HG03097 (cell line): ENCODE results near the gene SLC6A2.

Experiments
- ATAC-seq: cut with Tn5 transposase; IDR thresholded peaks from one replicate; pipeline ENCODE4 v1.9.1; 2021; ENCODE audit not compliant: unreplicated experiment, low FRiP score

Gene SLC6A2

DNA sequence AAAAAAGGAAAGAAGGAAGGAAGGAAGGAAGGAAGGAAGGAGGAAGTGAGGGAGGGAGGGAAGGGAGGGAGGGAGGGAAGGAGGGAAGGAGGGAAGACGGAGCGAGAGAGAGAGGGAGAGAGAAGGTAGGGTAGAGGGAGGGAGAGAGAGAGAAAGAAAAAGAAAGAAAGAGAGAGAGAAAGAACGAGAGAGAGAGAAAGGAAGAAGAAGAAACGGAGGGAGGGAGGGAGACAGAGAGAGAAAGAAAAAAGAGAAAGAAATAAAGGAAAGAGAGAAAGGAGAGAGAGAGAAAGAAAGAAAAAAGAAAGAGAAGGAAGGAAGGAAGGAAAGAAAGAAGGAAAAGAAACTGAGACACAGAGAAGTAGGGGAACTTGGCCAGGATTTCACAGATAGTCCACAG lies 8.4 kb upstream of the SLC6A2 start:
- ATAC-seq: no peak

DNA sequence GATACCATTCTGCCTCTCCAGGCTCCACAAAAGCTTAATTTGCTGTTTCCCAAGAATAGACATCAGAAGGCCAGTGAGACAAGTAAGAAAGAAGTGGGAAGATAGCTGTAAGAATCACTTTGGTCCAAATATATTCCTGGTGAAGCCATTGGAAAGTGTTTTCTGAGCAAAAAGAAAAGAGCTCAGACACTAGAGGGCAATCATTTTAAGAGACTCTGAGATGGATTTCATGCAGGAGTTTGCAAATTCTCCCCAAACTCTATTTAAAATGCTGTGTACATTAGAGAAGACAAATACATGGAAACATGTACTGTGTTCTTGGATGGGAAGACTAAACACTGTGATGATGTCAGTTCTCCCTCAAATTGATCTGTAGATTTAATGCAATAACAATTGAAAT lies 8.0 kb upstream of the SLC6A2 start:
- no peak for ATAC-seq

DNA sequence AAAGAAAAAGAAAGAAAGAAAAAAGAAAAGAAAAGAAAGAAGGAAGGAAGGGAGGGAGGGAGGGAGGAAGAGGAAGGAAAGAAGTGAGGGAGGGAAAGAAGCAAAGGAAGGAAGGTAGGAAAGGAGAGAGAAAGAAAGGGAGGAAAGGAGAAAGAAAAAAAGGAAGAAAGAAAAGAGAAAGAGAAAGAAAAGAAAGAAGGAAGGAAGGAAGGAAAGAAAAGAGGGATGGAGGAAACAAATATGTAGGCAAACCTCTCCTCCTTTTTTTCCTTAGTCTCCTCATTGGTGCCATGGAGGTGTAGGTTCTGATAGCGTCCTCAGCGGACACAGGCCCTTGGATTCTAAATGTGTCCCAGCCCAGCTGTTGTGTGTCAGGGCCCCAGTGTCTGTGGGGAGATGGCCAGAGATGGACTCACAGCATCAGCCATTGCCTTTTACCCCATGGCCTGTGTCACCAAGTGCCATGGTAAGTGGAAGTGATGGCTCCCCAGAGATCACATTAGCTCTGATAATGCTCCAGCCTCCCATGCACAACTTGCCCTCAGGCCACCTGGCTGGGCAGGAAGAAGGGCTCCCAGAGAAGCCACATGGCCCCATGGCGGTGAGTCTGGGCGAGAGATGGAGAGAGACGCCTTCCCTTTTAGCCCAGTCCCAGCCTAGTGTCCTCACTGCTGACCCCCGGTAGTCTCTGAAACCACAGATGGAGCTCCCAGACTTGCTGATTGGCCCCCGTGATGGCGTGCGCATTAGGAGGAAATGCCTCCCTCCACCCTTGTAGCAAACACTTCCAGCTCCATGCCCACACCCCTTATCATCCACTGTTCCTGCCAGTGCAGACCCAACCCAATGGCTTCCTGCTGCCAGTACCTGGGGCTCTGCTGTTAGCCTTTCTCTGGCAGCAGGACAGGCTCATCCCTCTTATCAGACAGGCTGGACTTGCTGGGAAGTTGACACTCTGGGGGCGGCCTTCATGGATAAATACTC lies 3.7 kb upstream of the SLC6A2 start:
- ATAC-seq: no peak

DNA sequence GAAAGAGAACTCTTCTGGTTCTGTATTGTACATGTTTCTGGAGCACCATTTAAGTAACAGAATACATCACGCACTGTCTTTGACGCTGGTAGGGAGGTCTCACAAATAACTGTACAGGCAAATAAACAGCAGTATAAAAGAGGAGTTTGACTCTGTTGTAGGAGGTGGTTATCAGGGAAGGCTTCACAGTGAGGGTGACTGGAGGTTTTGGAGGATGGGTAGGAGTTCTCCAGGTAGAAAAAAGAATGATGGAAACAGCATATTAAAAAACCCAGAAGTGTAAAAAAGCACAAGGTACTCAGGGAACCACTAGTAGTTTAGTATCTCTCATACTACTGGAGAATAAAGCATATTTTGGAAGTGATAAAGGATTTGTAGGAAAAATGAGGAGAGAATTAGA lies 2.7 kb upstream of the SLC6A2 start:
- ATAC-seq: no peak

DNA sequence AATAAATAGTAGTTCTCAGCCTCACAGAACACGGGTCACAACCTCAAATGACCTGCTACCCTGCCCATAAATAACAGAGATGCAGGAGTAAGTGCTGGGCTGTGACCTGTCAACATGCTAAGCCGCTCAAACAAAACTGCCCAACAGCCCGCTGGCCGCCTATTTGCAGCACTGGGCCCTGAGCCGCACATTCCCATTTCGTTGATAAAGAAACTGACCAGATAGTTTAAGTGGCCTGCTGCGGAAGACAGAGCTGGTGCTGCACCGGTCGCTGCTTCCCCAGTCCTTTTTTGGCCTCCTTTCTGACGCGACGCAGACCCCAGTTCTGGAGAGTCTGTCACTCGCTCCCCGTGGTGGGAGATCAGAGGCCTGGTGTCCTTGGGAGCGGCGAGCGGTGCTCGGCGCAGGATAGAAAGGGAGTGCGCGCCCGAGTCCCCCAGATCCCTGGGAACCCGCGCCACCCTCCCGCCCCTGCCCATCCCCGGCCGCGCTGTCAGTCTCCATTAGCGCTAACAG lies 349 bp upstream of the SLC6A2 start:
- no peak for ATAC-seq

DNA sequence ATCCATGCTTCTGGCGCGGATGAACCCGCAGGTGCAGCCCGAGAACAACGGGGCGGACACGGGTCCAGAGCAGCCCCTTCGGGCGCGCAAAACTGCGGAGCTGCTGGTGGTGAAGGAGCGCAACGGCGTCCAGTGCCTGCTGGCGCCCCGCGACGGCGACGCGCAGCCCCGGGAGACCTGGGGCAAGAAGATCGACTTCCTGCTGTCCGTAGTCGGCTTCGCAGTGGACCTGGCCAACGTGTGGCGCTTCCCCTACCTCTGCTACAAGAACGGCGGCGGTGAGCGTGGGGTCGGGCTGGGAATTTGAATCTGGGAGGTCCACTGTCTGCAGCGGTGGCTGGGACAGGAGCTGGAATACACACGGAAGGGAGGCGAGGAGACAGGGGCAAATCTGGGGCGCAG lies 904 bp downstream of the SLC6A2 start:
- no peak for ATAC-seq

DNA sequence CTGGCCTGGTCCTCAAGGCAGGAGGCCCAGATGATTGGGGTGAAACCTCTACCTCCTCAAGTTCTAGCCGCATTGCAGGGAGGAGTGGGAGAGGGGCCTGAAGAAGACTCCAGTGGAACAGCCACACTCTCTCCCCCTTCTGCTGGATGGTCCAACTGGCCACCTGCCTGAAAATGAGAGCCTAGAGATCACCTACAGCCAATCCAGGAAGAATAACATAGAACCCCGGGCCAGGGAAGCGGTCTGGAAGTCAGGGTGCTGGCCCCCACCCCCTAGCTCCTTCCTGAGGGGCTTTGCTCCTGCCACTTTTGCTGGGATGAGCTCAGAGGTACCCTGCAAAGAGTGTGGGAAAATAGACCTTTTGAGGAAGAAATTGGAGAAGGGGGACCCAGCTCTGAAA lies 1.8 kb downstream of the SLC6A2 start:
- ATAC-seq: no peak

DNA sequence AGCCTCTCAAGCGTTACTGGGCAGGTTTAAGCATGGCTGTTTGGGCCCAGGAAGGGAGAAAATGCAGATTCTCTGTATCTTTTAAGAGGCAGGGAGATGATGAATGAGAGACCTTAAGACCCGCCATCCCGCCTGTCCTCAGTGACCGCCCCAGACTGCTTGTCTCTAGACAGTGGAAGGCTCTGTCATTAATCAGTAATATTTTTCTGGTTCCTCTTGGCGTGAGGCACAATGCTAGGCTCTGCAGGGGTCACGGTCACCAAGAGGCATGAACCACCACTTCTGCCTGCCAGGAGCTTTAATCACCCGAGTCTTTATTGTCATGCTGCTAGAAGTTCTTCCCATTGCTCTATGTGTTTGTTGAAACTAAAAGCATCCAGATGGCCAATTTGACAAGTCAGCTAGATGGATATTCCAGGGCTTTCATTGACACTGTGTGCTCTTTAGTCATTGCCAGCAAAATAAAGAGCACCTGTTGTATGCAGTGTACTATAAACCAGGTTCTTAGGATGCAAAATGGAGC lies 3.2 kb downstream of the SLC6A2 start:
- no peak for ATAC-seq

DNA sequence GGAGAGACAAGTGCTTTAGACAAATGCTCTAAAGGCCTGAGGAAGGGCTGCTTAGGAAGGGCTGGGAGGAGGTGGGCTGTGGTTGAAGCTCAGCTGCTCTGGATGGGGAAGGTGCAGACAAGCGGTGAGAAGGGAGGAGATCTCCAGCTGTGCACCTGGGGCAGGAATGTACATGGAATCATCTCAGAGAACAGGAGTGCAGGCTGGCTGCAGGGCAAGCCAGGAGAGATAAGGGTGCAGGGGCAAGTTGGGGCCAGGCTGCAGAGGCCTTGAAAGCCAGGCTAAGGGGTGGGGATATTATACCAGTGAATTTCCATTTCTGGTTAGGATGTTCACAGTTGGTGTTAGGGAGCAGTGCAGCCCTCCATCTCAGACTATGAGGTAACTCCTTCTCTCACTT lies 4.2 kb downstream of the SLC6A2 start:
- no peak for ATAC-seq

DNA sequence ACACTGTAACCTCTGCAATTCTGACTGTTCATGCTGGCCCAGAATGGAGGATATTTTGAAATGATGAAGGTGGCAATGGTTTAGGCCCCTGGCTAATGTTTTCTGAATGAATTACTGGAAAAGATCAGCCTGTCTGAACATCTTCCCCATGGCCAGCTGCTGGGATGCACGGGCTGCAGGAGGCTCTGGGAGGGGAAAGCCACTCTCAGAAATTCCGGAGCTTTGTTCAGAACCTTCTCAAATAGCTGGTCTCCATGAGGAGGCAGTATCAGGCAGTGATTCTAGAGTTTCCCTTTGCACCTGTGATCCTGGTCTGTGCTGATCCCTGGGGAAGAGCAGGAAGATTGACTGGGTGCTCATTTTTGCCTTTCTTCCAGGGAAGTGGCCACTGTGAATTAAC lies 5.0 kb downstream of the SLC6A2 start:
- no peak for ATAC-seq

DNA sequence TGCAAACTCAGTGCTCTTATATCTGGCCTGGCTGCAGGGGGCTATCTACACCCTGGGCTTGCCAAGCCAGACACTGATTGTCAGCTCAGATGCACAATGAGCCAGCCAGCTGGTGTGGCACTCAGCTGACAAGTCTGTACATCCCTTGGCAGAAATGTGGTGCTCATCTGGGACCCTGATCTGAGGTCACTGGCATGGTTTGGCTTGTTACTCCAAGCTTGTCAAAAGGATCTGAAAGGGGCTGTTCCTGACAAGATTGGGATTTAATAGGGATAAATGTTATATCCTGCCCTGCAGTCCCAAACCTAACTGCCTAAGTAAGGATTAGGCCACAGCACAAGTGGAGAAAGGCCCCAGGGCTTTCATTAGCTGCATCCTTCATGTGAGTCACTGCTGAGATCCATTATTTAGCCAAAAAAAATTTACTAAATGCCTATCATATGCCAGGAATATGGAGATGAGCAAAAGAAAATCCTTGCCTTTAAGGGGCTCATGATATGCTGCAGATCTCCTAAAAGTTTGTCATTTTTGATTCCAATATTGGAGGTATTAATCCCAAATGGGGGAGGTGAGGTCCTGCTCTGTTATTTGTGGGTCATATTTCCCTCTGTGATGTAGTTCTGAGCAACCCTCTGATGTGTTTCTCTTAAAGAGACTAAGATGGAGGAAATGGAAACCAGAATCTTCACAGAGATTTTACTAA lies 6.3 kb downstream of the SLC6A2 start:
- no peak for ATAC-seq

DNA sequence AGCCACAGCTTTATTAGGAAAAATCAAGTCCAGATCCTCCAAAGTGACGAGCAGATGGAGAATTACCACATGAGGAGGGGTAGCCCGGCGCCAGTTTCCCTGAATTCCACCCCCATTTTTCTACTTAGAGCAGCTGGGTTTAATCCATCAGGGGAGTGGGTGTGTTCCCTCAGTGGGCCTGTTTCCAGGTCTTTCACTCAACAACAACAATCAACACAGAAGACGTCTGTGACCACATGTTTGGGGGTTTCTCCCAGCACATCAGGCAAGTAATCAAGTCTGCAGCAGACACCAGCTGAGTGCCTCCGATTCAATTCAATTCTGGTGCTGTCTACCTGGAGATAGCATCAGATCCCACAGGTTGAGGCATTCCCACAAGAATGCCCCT lies 6.8 kb downstream of the SLC6A2 start:
- ATAC-seq: no peak

DNA sequence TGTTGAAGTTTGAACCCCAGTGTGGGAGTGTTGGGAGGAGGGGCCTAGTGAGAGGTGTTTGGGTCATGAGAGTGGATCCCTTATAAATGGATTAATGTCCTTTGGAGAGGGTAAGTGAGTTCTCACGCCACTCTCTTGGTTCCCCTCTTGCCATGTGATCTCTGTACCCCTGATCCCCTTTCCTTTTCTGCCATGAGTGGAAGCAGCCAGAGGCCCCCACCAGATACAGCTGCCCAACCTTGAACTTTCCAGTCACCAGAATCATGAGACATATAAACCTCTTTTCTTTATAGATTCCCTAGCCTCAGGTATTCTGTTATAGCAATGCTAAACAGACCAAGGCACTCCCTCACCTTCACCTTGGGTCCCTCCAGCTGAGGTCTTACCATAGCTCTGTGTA lies 7.4 kb downstream of the SLC6A2 start:
- no peak for ATAC-seq

DNA sequence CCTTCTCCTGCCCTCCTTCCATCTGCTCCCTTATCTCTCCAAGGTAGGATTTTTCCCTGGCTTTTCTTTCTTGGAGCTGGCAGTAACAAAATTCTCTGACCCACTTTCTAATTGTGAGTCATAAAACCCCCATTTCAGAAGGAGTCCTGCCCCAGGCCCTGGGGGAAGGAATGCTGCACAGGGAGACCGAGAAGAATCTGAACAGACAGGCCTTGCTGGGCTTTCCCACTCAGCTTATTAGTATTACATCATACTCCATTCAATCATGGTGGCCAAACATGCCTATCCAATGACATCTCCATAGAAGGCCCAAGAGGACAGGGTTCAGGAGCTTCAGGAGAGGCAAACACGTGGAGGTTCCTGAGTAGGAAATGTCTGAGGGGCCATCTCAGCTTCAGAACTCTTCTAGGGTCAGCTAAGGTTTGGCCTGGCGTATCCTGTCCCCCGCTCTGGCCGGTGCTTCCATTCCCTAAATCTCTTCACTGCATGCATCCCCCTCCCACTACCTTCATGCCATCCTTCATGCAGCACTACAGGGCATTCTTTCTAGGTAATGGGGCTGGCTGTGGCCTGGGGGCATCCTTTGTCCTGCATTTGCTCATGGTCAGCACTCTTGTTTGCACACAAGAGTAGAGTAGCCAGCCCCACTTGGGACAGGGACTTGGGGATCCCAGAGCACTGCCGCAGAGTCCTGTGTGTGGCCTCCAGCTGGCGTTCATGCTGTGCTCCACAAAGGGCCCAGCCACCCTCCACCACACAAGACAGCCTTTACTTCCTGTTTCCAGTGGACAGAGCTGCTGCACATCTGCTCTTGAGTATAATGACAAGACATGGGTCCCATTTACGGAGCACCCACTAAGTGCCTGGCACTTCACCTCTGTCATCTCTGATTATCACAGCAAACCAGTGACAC lies 8.2 kb downstream of the SLC6A2 start:
- ATAC-seq: no peak

DNA sequence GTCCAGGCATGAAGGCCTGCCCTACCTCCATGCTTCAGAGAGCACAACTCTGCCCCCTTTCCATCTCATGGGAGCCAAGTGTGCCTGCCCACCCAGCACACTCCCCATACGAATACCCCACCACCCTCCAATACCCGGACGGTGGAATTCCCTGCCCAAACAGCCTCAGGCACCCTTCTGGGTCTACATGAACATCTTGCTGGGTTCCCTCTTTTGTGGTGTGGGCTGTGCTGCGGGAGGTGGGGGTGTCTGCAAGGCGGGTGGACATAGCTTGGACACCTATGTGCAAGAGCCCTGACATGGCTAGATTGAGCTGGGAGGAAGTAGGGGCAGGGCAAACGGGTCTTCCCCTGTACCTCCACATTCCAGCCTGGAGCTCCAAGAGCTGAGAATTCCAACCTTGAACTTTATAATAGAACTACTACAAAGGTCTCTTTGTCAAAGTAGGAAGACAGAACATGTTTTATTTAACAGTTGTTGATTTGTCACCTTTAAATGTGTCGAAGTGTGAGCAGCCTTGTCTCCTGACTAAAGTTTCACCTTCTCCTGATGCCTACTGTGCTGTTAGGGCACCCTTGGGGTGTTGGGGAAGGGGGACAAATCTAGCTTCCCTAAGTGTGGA lies 9.1 kb downstream of the SLC6A2 start:
- ATAC-seq: no peak

DNA sequence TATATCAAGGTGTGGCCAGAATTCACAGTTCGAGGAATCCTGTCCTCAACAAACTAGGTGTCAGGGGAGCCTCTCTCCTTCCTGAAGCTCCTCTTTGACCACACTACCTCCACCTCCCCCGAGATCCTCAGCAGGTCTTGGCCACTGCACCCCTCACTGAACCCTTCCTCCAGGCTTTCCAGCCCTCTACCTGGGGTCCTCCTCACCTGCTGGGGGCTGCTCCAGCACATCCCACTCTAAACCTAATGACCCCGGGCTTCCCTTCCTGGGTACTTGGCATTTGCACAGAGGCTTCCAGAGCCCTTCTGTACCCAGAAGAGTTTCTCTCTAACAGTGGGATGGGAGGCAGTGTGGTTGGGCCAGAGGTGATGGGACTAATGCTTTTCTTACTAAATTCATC lies 9.7 kb downstream of the SLC6A2 start:
- ATAC-seq: no peak

DNA sequence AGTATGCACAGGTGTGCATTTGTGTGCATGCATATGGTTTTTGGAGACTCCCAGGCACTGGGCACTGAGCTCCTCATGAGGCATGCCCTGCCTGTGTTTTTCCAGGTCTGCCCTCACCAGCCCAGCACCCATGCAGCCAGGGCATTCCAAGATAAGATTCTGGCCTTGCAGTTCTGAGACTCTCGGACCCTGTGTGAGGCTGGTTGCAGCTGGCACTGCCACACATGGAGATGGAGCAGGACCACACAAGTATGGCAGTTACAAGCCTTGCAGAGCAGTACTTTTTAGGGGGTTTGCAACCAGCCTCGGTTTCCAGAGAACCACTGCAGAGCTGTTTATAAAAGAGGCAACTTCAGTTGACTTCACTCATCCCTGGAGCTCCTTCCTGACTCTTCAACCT lies 10.2 kb downstream of the SLC6A2 start:
- ATAC-seq: no peak

DNA sequence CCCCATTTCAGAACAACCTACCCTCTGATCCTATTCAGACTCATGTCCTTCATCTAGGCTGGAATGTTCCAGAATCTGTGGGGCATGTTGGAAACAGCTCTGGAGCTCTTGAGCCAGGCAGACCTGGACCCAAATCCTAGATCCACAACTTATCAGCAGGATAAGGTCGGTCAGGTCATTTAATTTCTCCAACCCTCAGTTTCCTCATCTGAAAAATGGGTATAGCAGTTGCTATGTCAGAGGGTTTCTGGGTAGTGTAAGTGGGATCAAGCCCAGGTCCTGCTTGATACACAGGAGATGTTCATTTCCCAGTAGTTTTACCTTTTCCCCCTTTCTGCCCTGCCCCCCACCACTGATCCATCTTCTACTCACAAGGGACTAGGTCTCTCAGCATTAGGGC lies 12.0 kb downstream of the SLC6A2 start:
- no peak for ATAC-seq

DNA sequence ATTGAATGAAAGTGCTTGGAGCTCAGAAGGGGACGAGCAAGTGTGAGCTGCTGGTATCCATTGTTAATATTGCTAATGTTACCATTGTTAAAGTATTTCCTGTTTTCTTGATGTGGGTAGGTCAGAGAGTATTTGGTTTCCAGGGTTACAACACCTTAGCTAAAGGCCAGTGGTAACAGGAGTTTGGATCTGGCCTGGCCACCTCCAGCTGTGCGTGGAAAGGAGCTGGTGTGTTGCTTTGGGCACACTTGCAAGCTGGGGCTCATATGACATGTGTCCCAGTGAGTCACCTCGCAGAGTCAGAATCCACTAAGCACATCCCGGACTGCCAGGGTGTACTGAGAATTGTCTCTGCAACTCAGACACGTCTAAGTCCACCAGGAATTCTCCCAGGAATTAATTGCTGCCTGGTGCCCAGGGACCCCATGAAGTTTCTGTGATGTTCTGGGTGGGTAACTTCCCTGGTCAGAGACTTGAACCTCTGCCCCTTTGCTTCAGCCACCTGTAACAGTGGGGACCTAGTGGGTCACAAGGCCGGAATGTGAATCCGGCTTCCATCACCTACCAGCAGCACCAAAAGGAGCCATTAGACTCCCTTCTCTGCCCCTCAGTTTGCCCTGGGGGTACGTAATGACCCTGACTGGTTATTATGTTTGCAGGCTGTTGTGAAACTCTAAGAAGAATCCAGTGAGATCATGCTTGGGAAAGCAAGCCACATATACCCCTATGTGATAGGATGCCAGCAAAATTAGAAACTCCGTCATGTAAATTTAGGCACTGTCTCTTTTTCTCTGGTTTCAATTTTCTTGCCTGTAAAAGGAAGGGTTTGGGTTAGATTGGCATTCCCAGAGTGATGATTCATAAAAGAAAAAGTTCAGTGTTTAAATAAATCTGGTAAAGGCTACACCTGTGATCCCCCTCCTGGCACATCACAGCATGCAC lies 12.8 kb downstream of the SLC6A2 start:
- ATAC-seq: no peak
